WTC11 (cell line): ENCODE data around the gene ZNF394. TPM values are rescaled to one million over a fixed set of nuclear protein-coding genes. Genes with fewer than 3 reads are reported as not detected.

Experiments used
- CREM ChIP-seq: sonication (generic); formaldehyde crosslinking; IDR thresholded peaks from 2 replicates; pipeline ENCODE4 v1.8.1; 2022; ENCODE audit warnings: mild to moderate bottlenecking, missing genetic modification reagents, moderate library complexity
- ESRRA ChIP-seq: sonication (generic); formaldehyde crosslinking; IDR thresholded peaks from 2 replicates; pipeline ENCODE4 v1.8.1; 2022; ENCODE audit warnings: mild to moderate bottlenecking, missing genetic modification reagents, borderline replicate concordance
- ETV6 ChIP-seq: sonication (generic); formaldehyde crosslinking; IDR thresholded peaks from 2 replicates; pipeline ENCODE4 v1.8.1; 2022; ENCODE audit warnings: mild to moderate bottlenecking, missing genetic modification reagents
- FOXP1 ChIP-seq: sonication (generic); formaldehyde crosslinking; IDR thresholded peaks from 2 replicates; pipeline ENCODE4 v1.8.0; 2022; ENCODE audit warnings: missing genetic modification reagents, mild to moderate bottlenecking, moderate library complexity, borderline replicate concordance
- GABPB1 ChIP-seq: sonication (generic); formaldehyde crosslinking; IDR thresholded peaks from 2 replicates; pipeline ENCODE4 v1.8.1; 2023; ENCODE audit warnings: mild to moderate bottlenecking, missing genetic modification reagents
- IRF2 ChIP-seq: sonication (generic); formaldehyde crosslinking; IDR thresholded peaks from 2 replicates; pipeline ENCODE4 v1.8.0; 2022; ENCODE audit warnings: low read depth, missing genetic modification reagents, borderline replicate concordance
- MYBL2 ChIP-seq: sonication (generic); formaldehyde crosslinking; IDR thresholded peaks from 2 replicates; pipeline ENCODE4 v1.8.1; 2023; ENCODE audit warnings: mild to moderate bottlenecking, moderate library complexity, missing genetic modification reagents
- NFATC4 ChIP-seq: fragments of 250-450 bp; sonication (Bioruptor Pico); IDR thresholded peaks from 2 replicates; pipeline ENCODE4 v1.9.0; 2021; ENCODE audit warnings: mild to moderate bottlenecking
- NFE2L1 ChIP-seq: sonication (generic); formaldehyde crosslinking; IDR thresholded peaks from 2 replicates; pipeline ENCODE4 v1.8.1; 2023; ENCODE audit warnings: missing genetic modification reagents
- NFYB ChIP-seq: sonication (generic); formaldehyde crosslinking; conservative IDR thresholded peaks from 2 replicates; pipeline ENCODE4 v1.8.0; 2022; ENCODE audit warnings: low read depth, missing genetic modification reagents
- NR3C1 ChIP-seq: sonication (generic); formaldehyde crosslinking; conservative IDR thresholded peaks from 2 replicates; pipeline ENCODE4 v1.8.1; 2023; ENCODE audit warnings: low read depth, mild to moderate bottlenecking, missing genetic modification reagents
- PRRX2 ChIP-seq: fragments of 250-450 bp; sonication (Bioruptor Pico); IDR thresholded peaks from 2 replicates; pipeline ENCODE4 v1.8.0; 2021; ENCODE audit warnings: mild to moderate bottlenecking
- SMAD4 ChIP-seq: sonication (generic); formaldehyde crosslinking; IDR thresholded peaks from 2 replicates; pipeline ENCODE4 v1.8.0; 2022; ENCODE audit warnings: mild to moderate bottlenecking, missing genetic modification reagents
- SOX15 ChIP-seq: fragments of 250-450 bp; sonication (Bioruptor Pico); IDR thresholded peaks from 2 replicates; pipeline ENCODE4 v1.9.0; 2021; ENCODE audit warnings: mild to moderate bottlenecking
- SP1 ChIP-seq: sonication (generic); formaldehyde crosslinking; conservative IDR thresholded peaks from 2 replicates; pipeline ENCODE4 v1.8.1; 2022; ENCODE audit warnings: missing genetic modification reagents
- TCF7 ChIP-seq: sonication (generic); formaldehyde crosslinking; IDR thresholded peaks from 2 replicates; pipeline ENCODE4 v1.8.0; 2022; ENCODE audit warnings: mild to moderate bottlenecking, low read depth, missing genetic modification reagents, moderate library complexity
- TP53 ChIP-seq: sonication (generic); formaldehyde crosslinking; IDR thresholded peaks from 2 replicates; pipeline ENCODE4 v1.8.1; 2023; ENCODE audit warnings: mild to moderate bottlenecking, missing genetic modification reagents
- USF1 ChIP-seq: sonication (generic); formaldehyde crosslinking; IDR thresholded peaks from 2 replicates; pipeline ENCODE4 v1.8.0; 2022; ENCODE audit warnings: mild to moderate bottlenecking, missing genetic modification reagents
- USF2 ChIP-seq: sonication (generic); formaldehyde crosslinking; IDR thresholded peaks from 2 replicates; pipeline ENCODE4 v1.8.1; 2023; ENCODE audit warnings: mild to moderate bottlenecking, missing genetic modification reagents, moderate library complexity
- ZNF425 ChIP-seq: fragments of 250-450 bp; sonication (Bioruptor Pico); conservative IDR thresholded peaks from 2 replicates; pipeline ENCODE4 v1.9.0; 2021; ENCODE audit warnings: mild to moderate bottlenecking
- ZNF532 ChIP-seq: fragments of 250-450 bp; sonication (Bioruptor Pico); IDR thresholded peaks from 2 replicates; pipeline ENCODE4 v1.9.0; 2021; ENCODE audit warnings: mild to moderate bottlenecking, borderline replicate concordance
- total RNA-seq: library from RNA; stranded (reverse); gene quantifications from 3 replicates; pipeline ENCODE4 v1.2.3, GENCODE V29; 2021
- TF ChIP-seq, protein P1 (sequence below): sonication (generic); formaldehyde crosslinking; IDR thresholded peaks from 2 replicates; pipeline ENCODE4 v1.8.1; 2023; ENCODE audit warnings: mild to moderate bottlenecking, missing genetic modification reagents, moderate library complexity
- TF ChIP-seq, protein P2 (sequence below): sonication (generic); formaldehyde crosslinking; conservative IDR thresholded peaks from 2 replicates; pipeline ENCODE4 v1.8.1; 2023; ENCODE audit warnings: mild to moderate bottlenecking, low read depth, missing genetic modification reagents, moderate library complexity
- TF ChIP-seq, protein P3 (sequence below): fragments of 250-450 bp; sonication (Bioruptor Pico); IDR thresholded peaks from 2 replicates; pipeline ENCODE4 v1.9.0; 2021; ENCODE audit warnings: mild to moderate bottlenecking

Gene ZNF394
- total RNA-seq, 1 experiment from 2014 or later = 24.0 TPM

DNA sequence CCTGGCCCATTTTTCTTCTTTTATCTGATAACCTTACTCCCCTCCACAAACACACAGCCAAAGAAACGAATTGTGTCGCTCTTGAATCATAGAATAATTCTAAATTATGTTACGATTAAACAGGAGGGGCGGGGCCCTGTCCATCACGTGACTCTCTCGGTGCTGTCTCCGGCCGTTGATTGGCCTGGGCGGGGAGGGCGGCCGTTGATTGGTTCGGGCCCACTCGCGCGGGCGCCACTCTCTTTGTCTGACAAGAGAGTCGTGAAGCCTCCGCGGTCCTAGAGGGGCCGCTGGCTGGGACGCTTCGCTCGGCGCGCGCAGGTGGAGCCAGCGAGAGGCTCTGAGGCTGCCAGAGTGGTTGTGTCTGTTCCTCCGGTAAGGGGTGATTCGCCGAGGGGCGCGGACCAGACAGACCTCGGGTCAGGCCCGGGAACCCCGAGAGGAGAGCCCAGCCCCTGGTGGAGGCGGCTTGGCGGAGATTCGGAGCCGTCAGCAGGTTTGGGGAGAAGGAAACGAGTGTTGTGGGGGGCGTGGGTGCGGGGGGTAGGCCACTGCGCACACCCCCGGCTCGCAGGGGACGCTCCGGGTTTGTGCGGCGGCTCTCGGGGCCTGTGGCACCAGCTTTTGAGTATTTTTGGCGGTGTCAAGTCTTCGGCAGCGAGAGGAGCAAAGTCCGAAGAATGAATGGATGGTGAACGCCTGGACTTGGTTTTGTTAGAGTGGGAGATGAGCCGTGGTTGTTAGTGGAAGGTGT is 27.3 kb downstream of the ZNF394 start, which contains the start of gene ZNF789 (continued):
- TF ChIP-seq ZNF532 (CRISPR knock-in tag) (no peak), USF1 (CRISPR knock-in tag) (peak; percentile 97), TP53 (CRISPR knock-in tag) (no peak), USF2 (CRISPR knock-in tag) (peak; percentile 98), SMAD4 (CRISPR knock-in tag) (no peak), TCF7 (CRISPR knock-in tag) (no peak), SOX15 (CRISPR knock-in tag) (no peak), SP1 (CRISPR knock-in tag) (peak; percentile 77), NR3C1 (no peak), FOXP1 (CRISPR knock-in tag) (peak; percentile 61; the same call in 1 of the 2 replicates), GABPB1 (CRISPR knock-in tag) (0 out of 2 replicates have a peak, but pooled peaks have one; percentile 10), PRRX2 (CRISPR knock-in tag) (no peak), NFE2L1 (CRISPR knock-in tag) (no peak), ETV6 (CRISPR knock-in tag) (no peak), CREM (CRISPR knock-in tag) (no peak), IRF2 (CRISPR knock-in tag) (no peak), NFATC4 (no peak), NFYB (peak; percentile 86), ESRRA (CRISPR knock-in tag) (no peak), ZNF425 (no peak), MYBL2 (peak; percentile 58; the same call in 1 of the 2 replicates)
- TF ChIP-seq, protein P1, sequence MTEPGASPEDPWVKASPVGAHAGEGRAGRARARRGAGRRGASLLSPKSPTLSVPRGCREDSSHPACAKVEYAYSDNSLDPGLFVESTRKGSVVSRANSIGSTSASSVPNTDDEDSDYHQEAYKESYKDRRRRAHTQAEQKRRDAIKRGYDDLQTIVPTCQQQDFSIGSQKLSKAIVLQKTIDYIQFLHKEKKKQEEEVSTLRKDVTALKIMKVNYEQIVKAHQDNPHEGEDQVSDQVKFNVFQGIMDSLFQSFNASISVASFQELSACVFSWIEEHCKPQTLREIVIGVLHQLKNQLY (CRISPR knock-in tag) = no peak
- TF ChIP-seq, protein P2, sequence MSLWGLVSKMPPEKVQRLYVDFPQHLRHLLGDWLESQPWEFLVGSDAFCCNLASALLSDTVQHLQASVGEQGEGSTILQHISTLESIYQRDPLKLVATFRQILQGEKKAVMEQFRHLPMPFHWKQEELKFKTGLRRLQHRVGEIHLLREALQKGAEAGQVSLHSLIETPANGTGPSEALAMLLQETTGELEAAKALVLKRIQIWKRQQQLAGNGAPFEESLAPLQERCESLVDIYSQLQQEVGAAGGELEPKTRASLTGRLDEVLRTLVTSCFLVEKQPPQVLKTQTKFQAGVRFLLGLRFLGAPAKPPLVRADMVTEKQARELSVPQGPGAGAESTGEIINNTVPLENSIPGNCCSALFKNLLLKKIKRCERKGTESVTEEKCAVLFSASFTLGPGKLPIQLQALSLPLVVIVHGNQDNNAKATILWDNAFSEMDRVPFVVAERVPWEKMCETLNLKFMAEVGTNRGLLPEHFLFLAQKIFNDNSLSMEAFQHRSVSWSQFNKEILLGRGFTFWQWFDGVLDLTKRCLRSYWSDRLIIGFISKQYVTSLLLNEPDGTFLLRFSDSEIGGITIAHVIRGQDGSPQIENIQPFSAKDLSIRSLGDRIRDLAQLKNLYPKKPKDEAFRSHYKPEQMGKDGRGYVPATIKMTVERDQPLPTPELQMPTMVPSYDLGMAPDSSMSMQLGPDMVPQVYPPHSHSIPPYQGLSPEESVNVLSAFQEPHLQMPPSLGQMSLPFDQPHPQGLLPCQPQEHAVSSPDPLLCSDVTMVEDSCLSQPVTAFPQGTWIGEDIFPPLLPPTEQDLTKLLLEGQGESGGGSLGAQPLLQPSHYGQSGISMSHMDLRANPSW = no peak
- TF ChIP-seq, protein P3, sequence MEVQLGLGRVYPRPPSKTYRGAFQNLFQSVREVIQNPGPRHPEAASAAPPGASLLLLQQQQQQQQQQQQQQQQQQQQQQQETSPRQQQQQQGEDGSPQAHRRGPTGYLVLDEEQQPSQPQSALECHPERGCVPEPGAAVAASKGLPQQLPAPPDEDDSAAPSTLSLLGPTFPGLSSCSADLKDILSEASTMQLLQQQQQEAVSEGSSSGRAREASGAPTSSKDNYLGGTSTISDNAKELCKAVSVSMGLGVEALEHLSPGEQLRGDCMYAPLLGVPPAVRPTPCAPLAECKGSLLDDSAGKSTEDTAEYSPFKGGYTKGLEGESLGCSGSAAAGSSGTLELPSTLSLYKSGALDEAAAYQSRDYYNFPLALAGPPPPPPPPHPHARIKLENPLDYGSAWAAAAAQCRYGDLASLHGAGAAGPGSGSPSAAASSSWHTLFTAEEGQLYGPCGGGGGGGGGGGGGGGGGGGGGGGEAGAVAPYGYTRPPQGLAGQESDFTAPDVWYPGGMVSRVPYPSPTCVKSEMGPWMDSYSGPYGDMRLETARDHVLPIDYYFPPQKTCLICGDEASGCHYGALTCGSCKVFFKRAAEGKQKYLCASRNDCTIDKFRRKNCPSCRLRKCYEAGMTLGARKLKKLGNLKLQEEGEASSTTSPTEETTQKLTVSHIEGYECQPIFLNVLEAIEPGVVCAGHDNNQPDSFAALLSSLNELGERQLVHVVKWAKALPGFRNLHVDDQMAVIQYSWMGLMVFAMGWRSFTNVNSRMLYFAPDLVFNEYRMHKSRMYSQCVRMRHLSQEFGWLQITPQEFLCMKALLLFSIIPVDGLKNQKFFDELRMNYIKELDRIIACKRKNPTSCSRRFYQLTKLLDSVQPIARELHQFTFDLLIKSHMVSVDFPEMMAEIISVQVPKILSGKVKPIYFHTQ (CRISPR knock-in tag) = no peak
